Stimulated activated CD4-positive, alpha-beta T cell treated with anti-CD3 and anti-CD28 coated beads, Interleukin-1b, Interleukin-23, amount 100 ng/mL, for 1 hour (primary cell): ENCODE measurements around the gene PRKCA.
A peak's percentile ranks its signal among the peaks of the same experiment; 100 is the strongest.
"Not testable (repeated sequence)": the region's sequence is repeated elsewhere in the genome, so short reads cannot be mapped to it uniquely, and the experiment has no call there.

Source experiments
- DNase-seq, 2 donors: peaks; one replicate each; pipeline ENCODE4 v3.0.0-alpha.2; 2020; ENCODE audit warnings: low read depth in 2 of 2

The PRKCA gene

DNA sequence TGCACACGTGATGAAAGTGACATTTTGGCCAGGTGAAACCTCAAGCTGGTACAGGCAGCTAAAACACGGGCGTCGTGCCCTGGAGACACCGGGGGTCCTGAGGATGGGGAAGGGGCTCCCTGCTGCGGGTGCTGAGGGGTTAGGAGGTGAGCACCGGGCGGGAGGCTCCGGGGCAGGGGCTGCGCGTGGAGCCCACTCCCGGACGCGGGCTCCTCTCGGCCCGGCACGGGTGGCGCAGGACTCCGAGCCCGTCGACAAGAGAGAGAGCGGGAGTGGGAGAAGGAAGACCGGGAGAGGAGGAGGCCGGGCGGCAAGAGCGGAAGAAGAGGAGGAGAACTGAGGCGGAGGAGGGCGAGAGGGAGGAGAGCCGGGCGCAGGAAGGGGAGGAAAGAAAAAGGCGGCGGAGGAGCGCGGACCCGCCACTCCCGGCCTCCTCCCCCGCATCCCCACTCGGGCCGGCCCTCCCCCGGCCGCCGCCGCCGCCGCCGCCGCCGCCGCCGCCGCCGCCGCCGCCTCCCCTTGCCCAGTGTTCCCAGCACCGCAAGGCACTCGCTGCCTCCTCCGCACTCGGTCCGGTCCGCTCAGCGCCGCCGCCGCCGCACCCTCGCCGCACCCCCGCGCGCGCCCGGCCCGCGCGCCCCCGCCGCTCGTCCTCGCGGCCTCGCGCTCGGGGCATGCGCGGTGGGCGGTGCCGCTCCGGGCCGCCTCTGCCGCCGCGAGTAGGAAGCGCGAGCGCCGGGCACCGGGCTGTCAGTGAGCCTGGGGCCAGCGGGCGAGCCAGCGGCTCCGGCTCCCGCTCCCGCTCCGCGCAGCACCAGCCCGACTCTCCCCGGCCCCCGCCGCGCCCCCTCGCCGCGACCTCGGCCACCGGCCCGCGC, at the start of gene PRKCA:
TSS of gene PRKCA (plus strand) at position 750 of the 878 bp plus-strand sequence.
- peak; percentile 48 to 50 for DNase-seq

DNA sequence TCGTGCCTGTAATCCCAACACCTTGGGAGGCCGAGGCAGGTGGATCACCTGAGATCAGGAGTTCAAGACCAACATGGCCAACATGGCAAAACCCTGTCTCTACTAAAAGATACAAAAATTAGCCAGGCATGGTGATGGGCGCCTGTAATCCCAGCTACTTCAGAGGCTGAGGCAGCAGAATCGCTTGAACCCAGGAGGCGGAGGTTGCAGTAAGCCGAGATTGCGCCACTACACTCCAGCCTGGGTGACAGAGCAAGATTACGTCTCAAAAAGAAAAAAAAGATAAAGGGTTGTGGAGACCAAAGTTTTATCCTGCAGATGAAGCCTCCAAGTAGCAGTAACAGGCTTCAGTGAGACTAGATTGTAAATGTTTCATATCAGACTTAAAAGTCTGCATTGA, 49.0 kb upstream of the PRKCA start:
- not testable (repeated sequence) for DNase-seq

DNA sequence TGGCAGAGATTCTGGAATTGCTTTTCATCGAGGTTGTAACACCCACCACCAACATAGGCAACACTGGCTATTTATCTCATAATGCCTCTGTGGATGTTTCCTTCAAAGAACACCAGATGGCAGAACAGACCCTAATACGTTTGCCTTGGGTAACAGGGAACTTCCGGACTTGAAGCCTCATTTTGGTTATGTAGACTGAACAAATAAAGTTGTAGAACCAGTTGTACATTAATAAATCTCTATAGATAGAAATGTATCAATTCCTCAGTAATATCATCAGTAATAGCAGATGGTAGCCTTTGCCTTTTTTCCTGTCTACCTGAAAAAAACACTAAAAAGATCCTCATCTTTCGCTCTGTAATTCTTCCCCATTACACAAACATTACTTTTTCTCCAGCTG, 47.3 kb upstream of the PRKCA start:
- DNase-seq: peak in 1 of 2 donors; percentile 9

GRCh38 chr17:66255527-66255971, 46.9 kb upstream of the PRKCA start:
- DNase-seq: no peak

GRCh38 chr17:66260275-66260674, 42.1 kb upstream of the PRKCA start:
- no peak for DNase-seq

DNA sequence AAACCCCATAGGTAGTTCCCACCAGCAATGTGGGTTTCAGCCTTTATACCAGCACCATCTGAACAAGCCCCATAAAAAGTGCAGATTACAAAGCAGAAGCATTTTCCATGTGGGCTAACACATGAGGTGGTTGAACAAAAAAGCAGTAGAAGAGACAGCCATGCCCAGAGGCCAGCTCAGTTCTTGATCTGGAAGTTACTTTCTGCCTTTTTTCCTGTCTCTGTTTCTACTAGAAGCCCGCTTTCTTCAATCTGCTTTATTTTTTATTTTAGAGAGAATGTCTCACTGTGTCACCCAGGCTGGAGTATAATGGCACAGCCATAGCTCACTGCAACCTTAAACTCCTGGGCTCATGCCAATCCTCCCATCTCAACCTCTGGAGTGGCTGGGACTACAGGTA, 41.7 kb upstream of the PRKCA start:
- DNase-seq: no peak

DNA sequence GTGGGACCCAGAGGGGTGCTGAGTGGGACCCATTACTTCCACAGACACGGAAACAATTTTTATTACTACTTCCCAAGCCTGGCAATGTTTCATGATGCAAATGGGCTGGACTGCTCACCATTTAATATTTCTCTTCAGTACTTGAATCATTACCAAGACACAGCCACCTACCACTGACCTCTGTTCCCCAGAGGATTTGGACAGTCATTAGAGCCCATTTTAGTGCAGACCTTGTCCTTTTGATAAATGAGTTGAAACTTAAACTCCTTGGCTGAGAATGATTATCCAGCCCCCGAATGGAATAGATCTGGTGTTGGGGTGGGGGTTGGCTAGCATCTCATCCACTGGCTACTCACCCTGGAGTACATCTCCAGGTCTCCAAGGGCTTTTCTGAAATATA, 39.6 kb upstream of the PRKCA start:
- no peak for DNase-seq

DNA sequence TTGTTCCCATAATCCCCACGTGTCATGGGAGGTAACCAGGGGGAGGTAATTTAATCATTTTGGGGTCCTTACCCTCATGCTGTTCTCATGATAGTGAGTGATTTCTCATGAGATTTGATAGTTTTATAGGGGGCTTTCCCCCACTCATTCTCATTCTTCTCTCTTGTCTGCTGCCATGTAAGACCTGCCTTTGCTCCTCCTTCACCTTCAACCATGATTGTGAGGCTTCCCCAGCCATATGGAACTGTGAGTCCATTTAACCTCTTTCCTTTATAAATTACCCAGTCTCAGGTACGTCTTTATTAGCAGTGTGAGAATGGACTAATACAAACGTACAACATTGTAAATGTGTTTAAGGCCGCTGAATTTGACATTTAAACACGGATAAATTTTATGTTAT, 37.7 kb upstream of the PRKCA start:
- DNase-seq: no peak

DNA sequence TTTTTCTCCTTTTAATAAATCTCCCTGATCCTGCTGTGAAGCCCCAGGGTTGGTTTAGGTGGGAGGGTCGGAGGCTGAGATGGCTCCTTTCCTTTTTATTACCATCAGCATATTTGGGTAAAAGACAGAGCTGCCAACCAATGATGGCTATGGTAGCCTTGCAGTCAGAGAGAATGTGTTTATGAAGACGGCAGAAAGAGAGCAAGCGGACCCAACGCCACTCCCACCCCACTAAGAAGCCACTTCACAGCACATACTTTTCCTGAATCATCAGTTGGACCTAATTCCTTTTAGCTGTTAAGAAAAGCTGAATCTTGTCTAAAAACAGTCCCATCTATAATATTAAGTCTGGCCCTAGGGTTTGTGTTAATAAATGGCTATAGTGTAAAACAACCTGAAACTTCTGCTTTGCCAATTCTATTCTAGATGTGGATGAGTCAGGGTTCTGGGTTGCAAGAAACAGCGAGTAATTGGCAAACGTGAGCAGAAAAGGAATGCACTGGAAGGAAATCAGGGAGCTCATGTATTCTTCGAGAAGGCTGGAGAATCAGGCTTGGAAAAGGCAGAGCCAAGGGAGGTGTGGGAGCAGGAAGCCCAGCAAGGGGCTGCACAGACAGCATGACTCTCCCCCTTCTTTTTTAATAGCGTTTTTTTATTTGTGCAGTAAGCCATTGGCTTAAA, 34.0 kb upstream of the PRKCA start:
- DNase-seq: no peak

DNA sequence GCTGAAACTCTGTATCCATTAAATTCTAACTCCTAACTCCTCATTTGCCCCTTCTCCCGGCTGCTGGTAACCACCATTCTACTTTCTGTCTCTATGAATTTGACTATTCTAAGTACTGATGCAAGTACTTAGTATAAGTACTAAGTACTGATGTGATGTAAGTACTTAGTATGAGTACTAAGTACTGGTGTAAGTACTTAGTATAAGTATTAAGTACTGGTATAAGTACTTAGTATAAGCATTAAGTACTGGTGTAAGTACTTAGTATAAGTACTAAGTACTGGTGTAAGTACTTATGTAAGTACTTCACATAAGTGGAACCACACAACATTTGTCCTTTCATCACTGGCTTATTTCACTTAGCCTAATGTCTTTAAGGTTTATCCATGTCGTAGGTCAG, 32.3 kb upstream of the PRKCA start:
- no peak for DNase-seq

- no peak for DNase-seq
Observed at GRCh38 chr17:66271512-66271911, 30.9 kb upstream of the PRKCA start.

DNA sequence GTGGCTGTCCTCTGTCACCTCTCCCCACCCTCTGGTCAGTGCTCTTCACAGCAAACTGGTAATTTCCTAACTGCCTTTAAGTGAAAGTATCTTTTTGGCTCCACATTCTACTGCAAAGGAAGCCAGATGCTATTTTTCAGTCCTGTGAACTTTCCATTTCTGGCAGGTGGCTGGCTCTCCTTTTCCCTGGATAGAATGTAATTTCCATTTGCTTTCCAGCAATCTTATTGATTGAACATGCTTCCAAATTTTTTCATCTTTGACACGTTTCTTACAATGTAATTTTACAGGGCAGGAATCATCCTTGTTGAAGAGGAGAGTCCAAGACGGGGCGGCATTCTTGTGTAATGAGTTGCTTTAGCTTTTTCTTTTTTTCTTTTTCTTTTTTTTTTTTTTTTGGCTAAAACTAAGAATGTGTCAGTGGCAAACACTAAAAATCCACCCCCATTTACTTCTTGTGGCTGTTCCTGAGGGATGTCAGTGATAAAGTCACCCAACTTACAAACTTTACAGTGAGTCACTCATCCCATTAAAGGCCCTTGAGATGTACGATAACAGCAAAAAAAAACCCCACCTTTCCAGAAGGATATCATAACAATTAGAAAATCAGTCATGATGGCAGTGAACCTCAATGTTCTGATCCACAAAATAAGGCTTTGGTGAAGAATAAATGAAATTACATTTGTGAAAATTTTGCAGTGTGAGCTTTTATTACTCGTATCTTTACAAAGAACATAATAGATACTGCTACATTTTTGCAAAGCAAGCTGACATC, 29.4 kb upstream of the PRKCA start:
- DNase-seq: no peak

DNA sequence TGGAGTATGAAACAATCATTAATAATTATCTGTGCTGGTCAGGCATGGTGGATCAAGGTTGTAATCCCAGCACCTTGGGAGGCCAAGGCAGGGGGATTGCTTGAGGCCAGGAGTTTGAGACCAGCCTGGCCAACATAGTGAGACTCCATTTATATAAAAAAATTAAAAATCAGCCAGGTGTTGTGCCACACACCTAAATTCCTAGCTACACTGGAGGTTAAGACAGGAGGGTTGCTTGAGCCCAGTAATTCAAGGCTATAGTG, 28.9 kb upstream of the PRKCA start:
- DNase-seq: no peak

DNA sequence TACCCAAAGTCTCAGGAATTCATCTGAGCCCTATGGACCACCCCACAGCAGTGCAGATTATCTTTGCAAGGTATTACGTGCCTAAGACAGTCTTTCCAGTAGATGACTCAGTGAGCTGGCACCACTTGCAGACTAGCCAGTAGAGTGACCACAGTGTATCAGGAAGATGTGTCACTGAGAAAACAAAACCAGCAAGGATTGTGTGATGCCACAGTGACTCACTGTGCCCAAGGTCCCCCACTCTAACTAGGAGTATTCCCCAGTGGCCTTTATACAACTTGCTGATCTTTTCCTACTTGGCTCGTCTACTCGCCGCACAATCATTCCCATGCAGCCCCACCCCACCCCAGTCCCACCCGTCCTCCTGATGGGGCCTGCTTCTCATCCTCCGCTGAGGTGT, 26.8 kb upstream of the PRKCA start:
- DNase-seq: no peak

DNA sequence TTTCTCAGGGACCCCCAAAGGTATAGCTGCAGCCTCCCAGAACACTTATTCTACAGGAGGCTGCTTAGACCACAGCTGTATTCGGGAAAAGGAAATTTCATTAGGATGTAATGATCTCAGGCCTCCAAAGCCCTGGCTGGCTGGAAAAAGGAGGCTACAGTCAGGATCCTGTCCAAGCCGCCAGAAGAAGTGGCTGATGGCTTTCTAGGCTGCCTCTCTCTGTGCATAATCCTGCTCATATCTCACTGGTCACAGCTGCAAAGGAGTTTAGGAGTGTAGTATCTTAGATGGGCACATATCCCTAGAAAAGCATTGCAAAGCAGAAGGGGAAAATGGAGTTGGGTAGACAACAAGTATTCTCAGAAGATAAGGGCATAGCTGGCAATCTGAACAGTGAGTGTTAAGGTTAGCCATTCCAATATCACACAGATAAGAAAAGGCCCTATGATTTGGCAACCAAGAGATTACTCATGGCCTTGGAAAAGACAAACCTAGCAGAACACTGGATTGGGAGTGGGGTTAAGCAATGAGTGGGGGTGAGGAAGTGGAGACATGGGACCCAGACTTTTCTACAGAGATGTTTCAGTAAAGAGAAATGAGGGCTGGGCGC, 26.0 kb upstream of the PRKCA start:
- DNase-seq: no peak

DNA sequence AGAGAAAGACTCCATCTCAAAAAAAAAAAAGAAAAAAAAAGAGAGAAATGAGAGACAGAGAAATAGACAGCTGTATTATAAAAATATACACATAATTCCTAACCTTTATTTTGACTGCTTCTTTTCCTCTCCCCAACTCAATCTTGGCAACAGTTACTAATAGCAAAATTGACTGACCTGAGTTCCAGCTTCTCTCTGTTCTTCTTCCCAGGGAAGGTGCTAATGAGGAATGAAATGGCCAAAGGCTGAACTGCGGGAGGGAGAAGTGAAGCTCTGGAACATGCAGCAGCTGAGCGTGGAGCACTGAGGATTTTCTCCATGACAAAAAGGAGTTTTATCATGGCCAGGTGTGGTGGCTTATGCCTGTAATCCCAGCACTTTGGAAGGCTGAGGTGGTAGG, 25.2 kb upstream of the PRKCA start:
- DNase-seq: no peak

GRCh38 chr17:66281661-66282369, 20.6 kb upstream of the PRKCA start:
- DNase-seq: no peak

- DNase-seq: no peak
Observed at GRCh38 chr17:66283296-66283934, 19.0 kb upstream of the PRKCA start.

- DNase-seq: no peak
Observed at GRCh38 chr17:66283971-66284370, 18.4 kb upstream of the PRKCA start.

GRCh38 chr17:66285149-66285548, 17.3 kb upstream of the PRKCA start:
- DNase-seq: no peak

DNA sequence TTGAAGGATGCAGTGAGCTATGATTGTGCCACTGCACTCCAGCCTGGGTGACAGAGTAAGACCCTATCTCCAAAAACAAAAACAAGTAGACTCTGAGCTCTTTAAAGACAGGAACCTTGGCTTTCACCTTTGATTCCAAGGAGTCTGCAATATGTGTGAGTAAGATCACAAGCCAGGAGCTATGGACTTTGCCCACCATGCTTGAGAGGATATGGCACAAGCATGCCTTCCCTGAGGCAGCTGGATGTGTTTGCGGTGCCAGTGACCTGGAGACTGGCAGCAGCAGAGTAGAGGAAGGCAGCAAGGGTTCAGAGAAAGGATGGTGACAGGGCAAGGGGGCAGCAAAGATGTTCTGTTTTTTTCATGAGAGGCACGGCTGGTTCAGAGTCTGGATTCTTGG, 14.5 kb upstream of the PRKCA start:
- DNase-seq: no peak
